Endothelial cell of umbilical vein (primary cell): Measurements from ENCODE around the gene LPIN1. TPM values are rescaled to one million over a fixed set of nuclear protein-coding genes. Genes with fewer than 3 reads are reported as not detected.

Experiments
- BruUV-seq: library from RNA; stranded (reverse); fragments of 400-500 nt; replicated peaks from 2 replicates; lab custom pipeline; 2021; lab: Mats Ljungman, UMichigan
- CTCF ChIA-PET: fragments of 300-600, 350-600 bp; sonication (Branson Sonifier 250); formaldehyde crosslinking; loops from one replicate; lab custom pipeline; 2021; ENCODE audit warnings: antibody characterized with exemption, inconsistent platforms; lab: Charles Lee
- POLR2A ChIA-PET: fragments of 300-600, 350-600 bp; sonication (Branson Sonifier 250); formaldehyde crosslinking; loops from one replicate; lab custom pipeline; 2021; ENCODE audit warnings: antibody characterized with exemption, inconsistent platforms; lab: Charles Lee
- DNase-seq: peaks from one replicate; pipeline ENCODE4 v3.0.0-alpha.2; 2011; ENCODE audit warnings: low read depth, low spot score
- FAIRE-seq: peaks from 2 replicates; lab custom pipeline; 2011; peaks lifted over from hg19 to GRCh38; lab: Jason Lieb, UNC
- H2AFZ ChIP-seq: 2 replicates; pipeline ENCODE4 v1.6.0; 2012; ENCODE audit warnings: low read depth, low read length, control low read depth, inconsistent platforms
- H3K27ac ChIP-seq: 2 replicates; pipeline ENCODE4 v1.5.1; 2011; ENCODE audit warnings: low read depth, mild to moderate bottlenecking, control low read depth, low read length, moderate library complexity; ENCODE audit not compliant: insufficient read depth
- H3K27me3 ChIP-seq, 2 experiments: 2 replicates each; pipeline versions ENCODE4 v1.6.0 to v1.6.1; 2011; ENCODE audit warnings: low read length in 2 of 2, mixed read lengths in 1 of 2; ENCODE audit not compliant: control insufficient read depth in 2 of 2, insufficient read depth in 2 of 2
- H3K36me3 ChIP-seq, 2 experiments: 2 replicates in 1 of 2; 3 replicates in 1 of 2; pipeline ENCODE4 v1.5.1; 2011; ENCODE audit warnings: low read length in 2 of 2, mild to moderate bottlenecking in 1 of 2, moderate library complexity in 1 of 2; ENCODE audit not compliant: control insufficient read depth in 2 of 2, insufficient read depth in 2 of 2; ENCODE audit errors: extremely low read depth in 1 of 2
- H3K4me1 ChIP-seq: 3 replicates; pipeline ENCODE4 v1.5.1; 2011; ENCODE audit warnings: mild to moderate bottlenecking, low read length; ENCODE audit not compliant: control insufficient read depth, insufficient read depth; ENCODE audit errors: extremely low read depth
- H3K4me2 ChIP-seq: 2 replicates; pipeline ENCODE4 v1.6.1; 2011; ENCODE audit warnings: low read length, control low read depth, mixed read lengths; ENCODE audit not compliant: insufficient read depth
- H3K4me3 ChIP-seq, 3 experiments: fragments of 200-600 bp in 1 of 3; sonication (generic), shearing (Covaris generic) in 1 of 3; replicated peaks in 1 of 3; 2 replicates each; pipeline ENCODE4 v1.5.1; 2011 to 2016; ENCODE audit warnings: control low read depth in 3 of 3, low read length in 3 of 3, mild to moderate bottlenecking in 2 of 3, inconsistent platforms in 1 of 3, low read depth in 1 of 3, moderate library complexity in 1 of 3; ENCODE audit not compliant: insufficient read depth in 1 of 3
- H3K79me2 ChIP-seq: 2 replicates; pipeline ENCODE4 v1.6.0; 2012; ENCODE audit warnings: low read length, inconsistent platforms; ENCODE audit not compliant: control insufficient read depth, insufficient read depth
- H3K9ac ChIP-seq: replicated peaks from 2 replicates; pipeline ENCODE3; 2011; ENCODE audit warnings: low read length, control low read depth; ENCODE audit not compliant: insufficient read depth; ENCODE audit errors: extremely low read depth
- H3K9me1 ChIP-seq: replicated peaks from 3 replicates; pipeline ENCODE4 v1.6.0; 2011; ENCODE audit warnings: mild to moderate bottlenecking, low read length; ENCODE audit not compliant: control insufficient read depth, insufficient read depth; ENCODE audit errors: extremely low read depth
- H3K9me3 ChIP-seq: replicated peaks from 2 replicates; pipeline ENCODE4 v1.5.1; 2012; ENCODE audit warnings: low read length, inconsistent platforms; ENCODE audit not compliant: control insufficient read depth, insufficient read depth
- H4K20me1 ChIP-seq: replicated peaks from 2 replicates; pipeline ENCODE3; 2011; ENCODE audit warnings: mild to moderate bottlenecking, low read length; ENCODE audit not compliant: control insufficient read depth, insufficient read depth; ENCODE audit errors: extremely low read depth
- EZH2 ChIP-seq: IDR thresholded peaks from 2 replicates; pipeline ENCODE4 v1.6.1; 2012; ENCODE audit warnings: borderline replicate concordance, low read depth, mild to moderate bottlenecking, moderate library complexity, low read length, inconsistent platforms; ENCODE audit not compliant: severe bottlenecking
- FOS ChIP-seq: IDR thresholded peaks from 2 replicates; pipeline ENCODE4 v1.6.1; 2011; ENCODE audit warnings: mild to moderate bottlenecking, low read length, moderate library complexity, borderline replicate concordance; ENCODE audit not compliant: insufficient read depth
- GATA2 ChIP-seq: IDR thresholded peaks from 2 replicates; pipeline ENCODE4 v1.7.0; 2011; ENCODE audit warnings: low read depth, mild to moderate bottlenecking, moderate library complexity, mixed read lengths, low read length; ENCODE audit not compliant: insufficient read length, insufficient read depth
- JUN ChIP-seq: IDR thresholded peaks from 2 replicates; pipeline ENCODE4 v1.6.1; 2011; ENCODE audit warnings: borderline replicate concordance, low read depth; ENCODE audit not compliant: insufficient read length, insufficient read depth
- MYC ChIP-seq: IDR thresholded peaks from one replicate; pipeline ENCODE4 v1.6.1; 2011; ENCODE audit warnings: mild to moderate bottlenecking, low read depth, low read length
- POLR2A ChIP-seq: IDR thresholded peaks from 2 replicates; pipeline ENCODE4 v1.6.1; 2012; ENCODE audit warnings: low read depth, mild to moderate bottlenecking, control low read depth, low read length
- POLR2AphosphoS5 ChIP-seq: IDR thresholded peaks from 2 replicates; pipeline ENCODE4 v1.6.1; 2012; ENCODE audit warnings: low read depth, mild to moderate bottlenecking, control low read depth, low read length, moderate library complexity; ENCODE audit not compliant: insufficient read depth
- dilution Hi-C: fragments of 300-500 bp; cut with MboI; formaldehyde crosslinking; loops from one replicate; pipeline ENCODE4 v1.15.0; 2019; ENCODE audit warnings: low sequenced_read_pairs; ENCODE audit not compliant: extremely low pct_ligation_motif_present
- intact Hi-C: fragments of 100-400 bp; cut with micrococcal nuclease; formaldehyde crosslinking; loops from one replicate; pipeline ENCODE4 v1.10.0; 2022
- polyA plus RNA-seq, 4 experiments: library from polyadenylated mRNA; depleted of rRNA in 3 of 4; stranded (reverse) in 3 of 4; unstranded in 1 of 4; fragments of >200 nt; gene quantifications; 2 replicates each; pipeline versions ENCODE4 v1.2.1 to v1.2.3, GENCODE V29; 2011 to 2012; ENCODE audit warnings: missing spikeins in 1 of 4
- total RNA-seq: library from RNA; stranded (reverse); gene quantifications from 2 replicates; pipeline ENCODE4 v1.2.3, GENCODE V29; 2021
- TF ChIP-seq, protein P1 (sequence below): IDR thresholded peaks from 2 replicates; pipeline ENCODE4 v1.6.1; 2011; ENCODE audit not compliant: insufficient read depth, insufficient read length
- TF ChIP-seq, protein P2 (sequence below), 2 donors: IDR thresholded peaks; 1 replicate in 1 of 2; 2 replicates in 1 of 2; pipeline ENCODE4 v1.5.1; 2011; ENCODE audit warnings: low read length in 2 of 2, mild to moderate bottlenecking in 2 of 2, moderate library complexity in 2 of 2, control low read depth in 1 of 2, inconsistent platforms in 1 of 2, low read depth in 1 of 2; ENCODE audit not compliant: insufficient read depth in 1 of 2; ENCODE audit errors: extremely low read depth in 1 of 2

LPIN1 gene
- total and polyA plus RNA-seq, 2 donors (not counting 3 experiments of a cell fraction or from before 2014, with no cell fraction given): 26.6 to 80.4 TPM

DNA sequence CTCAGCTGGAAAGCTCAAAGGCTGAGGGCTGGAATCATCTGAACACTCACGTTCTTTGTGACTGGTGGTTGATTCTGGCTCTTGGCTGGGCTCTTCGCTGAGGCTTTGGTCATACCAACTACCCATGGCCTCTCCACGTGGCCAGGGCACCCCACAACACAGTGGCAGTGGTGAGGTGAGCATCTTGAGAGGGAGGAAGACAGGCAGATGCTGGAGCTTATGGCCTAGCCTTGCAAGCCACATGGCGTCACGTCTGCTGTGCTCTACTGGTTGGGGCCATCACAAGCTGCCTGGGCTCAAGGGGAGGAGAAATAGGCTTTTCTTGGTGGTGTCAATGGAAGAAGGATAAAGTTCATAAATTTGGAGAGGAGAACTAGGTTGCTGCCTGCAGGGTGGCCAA, 19.6 kb downstream of the LPIN1 start:
- Histone ChIP-seq H3K27ac (no peak overlapping the region), H3K79me2 (peaks cover 37% of the 10 kb centered on the region), H3K4me2 (no peak overlapping the region), H3K9me3 (no peaks in the 10 kb centered on the region), H3K9ac (no peak overlapping the region), H3K9me1 (no peaks in the 10 kb centered on the region), H4K20me1 (no peaks in the 10 kb centered on the region), H3K4me3 (no peak overlapping the region), H3K36me3 (peaks cover 15 to 21% of the 10 kb centered on the region in 2 experiments), H3K27me3 (no peaks in the 10 kb centered on the region), H3K4me1 (peaks cover 5% of the 10 kb centered on the region), H2AFZ (no peak overlapping the region)
- POLR2A ChIA-PET: no interaction called here
- CTCF ChIA-PET: interaction anchor here (0.9 kb wide), 1 partner anchor 19 kb away, joined by 3 read pairs; no protein-coding TSS in a partner anchor
- intact Hi-C loops (no loop called here), dilution Hi-C loops (loop anchor here (10.0 kb wide), 1 partner anchor 71 kb away; no protein-coding TSS in a partner anchor)
- no peak for DNase-seq
- no TSS peak for BruUV-seq
- TF ChIP-seq, protein P1, sequence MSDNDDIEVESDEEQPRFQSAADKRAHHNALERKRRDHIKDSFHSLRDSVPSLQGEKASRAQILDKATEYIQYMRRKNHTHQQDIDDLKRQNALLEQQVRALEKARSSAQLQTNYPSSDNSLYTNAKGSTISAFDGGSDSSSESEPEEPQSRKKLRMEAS: no peak
- TF ChIP-seq POLR2AphosphoS5: no peak
- no peak for TF ChIP-seq MYC
- no peak for TF ChIP-seq POLR2A
- no peak for TF ChIP-seq FOS
- no peak for TF ChIP-seq GATA2
- TF ChIP-seq JUN: no peak
- TF ChIP-seq, protein P2, sequence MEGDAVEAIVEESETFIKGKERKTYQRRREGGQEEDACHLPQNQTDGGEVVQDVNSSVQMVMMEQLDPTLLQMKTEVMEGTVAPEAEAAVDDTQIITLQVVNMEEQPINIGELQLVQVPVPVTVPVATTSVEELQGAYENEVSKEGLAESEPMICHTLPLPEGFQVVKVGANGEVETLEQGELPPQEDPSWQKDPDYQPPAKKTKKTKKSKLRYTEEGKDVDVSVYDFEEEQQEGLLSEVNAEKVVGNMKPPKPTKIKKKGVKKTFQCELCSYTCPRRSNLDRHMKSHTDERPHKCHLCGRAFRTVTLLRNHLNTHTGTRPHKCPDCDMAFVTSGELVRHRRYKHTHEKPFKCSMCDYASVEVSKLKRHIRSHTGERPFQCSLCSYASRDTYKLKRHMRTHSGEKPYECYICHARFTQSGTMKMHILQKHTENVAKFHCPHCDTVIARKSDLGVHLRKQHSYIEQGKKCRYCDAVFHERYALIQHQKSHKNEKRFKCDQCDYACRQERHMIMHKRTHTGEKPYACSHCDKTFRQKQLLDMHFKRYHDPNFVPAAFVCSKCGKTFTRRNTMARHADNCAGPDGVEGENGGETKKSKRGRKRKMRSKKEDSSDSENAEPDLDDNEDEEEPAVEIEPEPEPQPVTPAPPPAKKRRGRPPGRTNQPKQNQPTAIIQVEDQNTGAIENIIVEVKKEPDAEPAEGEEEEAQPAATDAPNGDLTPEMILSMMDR (IDR thresholded peaks at IDR 0.05; ENCODE audit: extremely low read depth in 1 of 2, insufficient read depth in 1 of 2, low read depth in 1 of 2, low read length in 2 of 2): no peak
- TF ChIP-seq EZH2: no peak
- FAIRE-seq: no peak
